DMS 273 (cell line): ENCODE measurements around the gene PSTPIP2.
"Not testable (repeated sequence)": the region's sequence is repeated elsewhere in the genome, so short reads cannot be mapped to it uniquely, and the experiment has no call there.

Source experiments
- DNase-seq: peaks from one replicate; lab custom pipeline; 2025; ENCODE audit not compliant: unreplicated experiment; lab: John Stamatoyannopoulos, UW

Gene PSTPIP2

DNA sequence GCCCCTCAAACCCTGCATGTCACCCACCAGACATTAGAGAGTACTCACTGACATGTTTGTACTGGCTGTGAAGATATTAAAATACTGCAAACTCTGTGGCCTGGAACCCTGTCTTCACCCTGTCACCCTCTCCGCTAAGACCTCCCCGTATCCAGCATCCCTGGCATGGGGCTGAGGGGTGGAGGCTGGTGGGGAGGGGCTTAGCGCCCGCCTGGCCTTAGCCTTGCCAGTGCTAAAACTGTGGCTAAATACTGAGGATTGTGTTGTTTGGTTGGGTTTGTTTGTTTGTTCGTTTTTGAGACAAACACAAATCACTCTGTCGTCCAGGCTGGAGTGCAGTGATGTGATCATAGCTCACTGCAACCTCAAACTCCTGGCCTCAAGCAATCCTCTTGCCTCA, 1.8 kb downstream of the PSTPIP2 start:
- no peak for DNase-seq

DNA sequence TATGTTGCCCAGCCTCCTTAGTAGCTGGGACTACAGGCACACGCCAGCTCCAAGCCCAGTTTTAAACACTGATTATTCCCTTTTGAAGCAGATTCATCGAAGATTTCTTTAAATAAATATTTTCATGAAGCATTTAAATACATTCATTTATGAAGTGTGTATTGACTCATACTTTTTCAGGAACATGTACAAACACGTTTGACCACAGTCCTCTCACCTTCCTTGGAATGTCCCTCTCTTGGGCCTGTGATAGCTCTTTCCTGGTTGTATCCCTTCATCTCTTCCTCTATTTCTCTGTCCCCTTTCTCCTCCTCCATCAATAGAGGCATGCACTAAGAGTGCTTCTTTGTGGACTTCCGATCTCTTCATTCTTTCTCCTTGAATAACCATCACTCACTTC, 2.5 kb downstream of the PSTPIP2 start:
- no peak for DNase-seq

DNA sequence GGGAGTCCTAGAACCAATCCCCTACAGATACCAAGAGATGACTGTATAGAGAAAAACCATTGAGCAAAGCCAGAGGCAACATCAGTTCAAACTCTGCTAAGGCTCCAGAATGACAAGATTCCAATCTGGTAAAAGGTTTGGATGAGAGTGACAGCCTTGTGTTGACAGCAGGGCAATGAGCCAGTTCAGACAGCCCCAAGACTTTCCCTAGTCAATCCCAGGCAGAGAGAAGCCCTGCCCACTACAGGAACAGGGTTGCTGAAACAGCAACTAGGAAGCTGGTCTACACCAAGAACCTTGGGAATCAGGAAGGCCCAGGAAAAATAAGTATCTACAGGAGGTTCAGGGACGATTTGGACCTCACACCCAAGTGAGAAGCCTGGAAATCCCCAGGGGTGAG, 3.3 kb downstream of the PSTPIP2 start:
- no peak for DNase-seq

DNA sequence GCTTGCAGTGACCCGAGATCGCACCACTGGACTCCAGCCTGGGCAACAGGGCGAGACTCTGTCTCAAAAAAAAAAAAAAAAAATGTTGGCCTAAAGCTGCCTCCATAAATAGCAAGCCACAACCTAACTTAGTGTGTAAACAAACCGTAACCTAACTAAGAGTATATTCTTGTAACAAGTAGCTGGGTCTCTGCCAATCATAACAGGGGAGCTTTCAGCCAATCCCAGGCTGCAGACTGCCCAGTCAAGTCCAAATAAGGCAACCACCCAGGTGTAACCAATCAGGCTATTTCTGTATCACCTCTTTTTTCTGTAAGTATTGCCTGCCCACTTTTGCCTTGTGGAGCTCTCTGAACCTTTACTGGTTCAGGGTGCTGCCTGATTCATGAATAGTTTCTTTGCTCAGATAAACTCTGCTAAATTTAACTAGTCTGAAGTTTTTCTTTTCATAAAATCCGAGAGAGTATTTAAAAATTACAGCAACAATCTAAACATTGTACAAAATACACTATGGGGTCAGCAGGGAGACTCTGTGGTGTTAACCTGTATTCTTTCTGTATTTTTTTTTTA, 4.5 kb downstream of the PSTPIP2 start:
- peak; percentile 32 for DNase-seq

DNA sequence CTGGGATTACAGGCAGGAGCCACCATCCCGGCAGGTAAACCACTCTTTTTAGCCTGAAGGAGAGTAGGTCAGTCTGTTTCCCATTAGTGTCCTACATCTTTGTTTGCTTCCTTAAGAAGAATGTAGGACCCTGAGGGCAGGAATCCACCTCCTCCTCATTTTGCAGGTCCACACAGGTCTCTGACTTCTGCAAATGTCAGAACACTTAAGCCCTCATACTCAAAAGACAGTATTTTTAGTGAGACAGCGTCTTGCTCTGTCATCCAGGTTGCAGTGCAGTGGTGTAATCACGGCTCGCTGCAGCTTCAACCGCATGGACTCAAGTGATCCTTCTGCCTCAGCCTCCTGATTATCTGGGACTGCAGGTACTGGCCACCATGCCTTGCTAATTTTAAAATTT, 9.3 kb downstream of the PSTPIP2 start:
- no peak for DNase-seq

DNA sequence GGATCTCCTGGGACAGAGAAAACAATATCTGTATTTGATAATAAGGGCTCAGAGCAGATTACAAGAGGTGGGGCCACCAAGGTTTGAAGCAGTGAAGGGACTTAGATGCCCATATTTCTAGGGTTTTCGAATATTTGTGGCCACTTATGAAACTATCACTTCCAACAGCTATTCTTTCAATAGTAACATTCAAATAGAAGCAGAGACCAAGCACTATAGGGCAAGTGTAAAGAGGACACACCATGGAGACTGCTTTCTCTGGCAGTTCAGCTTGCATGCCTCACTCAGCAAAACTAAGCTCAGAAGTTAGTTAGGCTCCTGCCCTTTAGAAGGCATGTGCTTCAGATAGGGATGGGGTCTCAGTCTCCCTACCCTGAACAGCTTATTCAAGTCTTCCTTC, 10.3 kb downstream of the PSTPIP2 start:
- no peak for DNase-seq

DNA sequence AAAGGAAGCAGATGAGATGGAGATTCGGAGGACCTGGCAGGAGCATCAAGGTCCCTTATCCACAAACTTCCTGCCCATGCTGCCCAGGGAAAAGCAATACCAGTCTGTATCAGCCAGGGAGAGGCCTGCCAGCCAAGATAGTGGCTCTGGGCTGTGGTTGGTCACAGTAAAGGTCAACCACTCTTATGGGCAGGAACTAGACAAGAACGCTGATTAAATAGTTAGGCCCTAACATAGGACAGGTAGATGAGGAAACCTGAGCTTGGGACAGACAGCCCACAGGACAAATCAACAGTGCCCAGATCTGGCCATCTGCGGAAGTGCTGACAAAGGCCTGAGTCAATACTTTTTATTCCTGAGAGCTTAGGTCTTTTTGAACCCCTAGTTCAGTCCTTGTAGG, 10.7 kb downstream of the PSTPIP2 start:
- no peak for DNase-seq

DNA sequence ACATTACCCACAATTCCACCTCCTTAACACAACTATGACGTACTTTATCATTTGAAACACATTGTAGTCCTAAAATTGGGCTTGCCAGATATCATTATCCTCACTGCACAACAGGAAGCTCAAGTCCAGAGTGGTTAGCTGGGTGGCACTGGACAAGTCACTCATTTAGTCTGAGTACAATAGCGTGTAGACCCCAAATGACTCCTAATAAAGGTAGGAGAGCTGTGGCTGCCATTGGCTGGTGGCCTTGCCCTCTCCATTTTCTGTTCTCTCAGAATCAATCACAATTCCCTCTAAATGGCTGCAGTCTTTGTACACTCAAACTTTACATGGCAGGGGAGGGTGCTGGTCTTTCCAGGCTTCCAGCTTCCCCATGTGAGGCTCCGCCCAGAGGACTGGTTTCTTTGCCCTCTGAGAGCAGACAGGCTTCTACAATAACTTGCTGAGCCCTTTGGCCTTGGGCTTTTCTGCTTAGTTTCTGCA, 11.7 kb downstream of the PSTPIP2 start:
- DNase-seq, result no peak

DNA sequence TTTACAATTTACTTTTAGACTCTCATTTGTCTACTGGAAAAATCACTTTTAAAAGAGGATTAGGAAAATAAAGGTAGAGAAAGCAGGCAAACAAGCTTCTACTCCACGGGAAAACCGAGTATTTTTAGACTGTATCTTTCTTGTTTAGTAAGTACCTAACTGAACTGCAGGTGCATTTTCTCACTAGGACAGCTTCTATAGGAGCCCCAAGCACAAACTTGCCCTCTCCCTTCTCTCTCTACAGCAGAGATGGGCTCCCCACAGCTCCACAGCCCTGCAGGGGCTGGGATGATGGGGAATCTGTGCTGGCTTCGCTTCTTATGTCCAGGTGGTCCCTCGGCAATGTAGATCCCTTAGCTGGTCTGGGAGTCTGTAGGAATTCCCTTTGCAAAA, 16.2 kb downstream of the PSTPIP2 start:
- no peak for DNase-seq

DNA sequence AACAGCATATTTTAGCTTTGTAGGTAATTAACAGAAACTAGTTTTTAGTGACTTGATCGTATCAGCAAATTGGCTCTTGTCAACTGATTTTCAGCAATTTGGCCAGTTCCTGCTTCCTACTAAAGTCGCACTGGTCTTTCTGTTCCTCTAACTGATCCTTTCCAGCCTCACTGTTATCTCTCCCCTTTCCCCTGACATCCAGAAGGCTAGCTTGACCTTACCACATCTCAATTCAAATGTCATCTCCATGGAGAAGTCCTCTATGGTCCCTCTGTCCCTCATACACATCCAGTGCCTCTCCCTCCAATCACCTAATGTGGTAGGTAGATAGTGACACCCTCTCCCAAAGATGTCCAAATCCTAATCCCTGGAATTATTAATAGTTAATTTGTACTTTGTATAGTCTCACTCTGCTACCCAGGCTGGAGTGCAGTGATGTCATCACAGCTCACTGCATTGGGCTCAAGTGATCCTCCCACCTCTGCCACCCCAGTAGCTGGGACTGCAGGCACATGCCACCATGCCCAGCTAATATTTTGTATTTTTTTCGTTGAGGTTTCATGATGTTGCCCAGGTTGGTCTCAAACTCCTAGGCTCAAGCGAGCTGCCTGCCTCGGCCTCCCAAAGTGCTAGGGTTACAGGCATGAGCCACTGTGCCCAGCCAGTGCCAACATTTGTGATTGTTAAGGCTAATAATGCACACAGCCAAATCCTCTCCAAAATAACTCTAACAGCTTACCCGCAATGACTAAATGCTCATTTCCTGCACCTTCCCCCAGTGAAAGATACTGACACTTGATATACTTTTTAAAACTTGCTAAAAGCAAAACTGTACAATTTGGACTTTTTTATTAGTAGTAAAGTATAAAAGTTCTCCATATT, 16.9 kb downstream of the PSTPIP2 start:
- DNase-seq, result no peak

DNA sequence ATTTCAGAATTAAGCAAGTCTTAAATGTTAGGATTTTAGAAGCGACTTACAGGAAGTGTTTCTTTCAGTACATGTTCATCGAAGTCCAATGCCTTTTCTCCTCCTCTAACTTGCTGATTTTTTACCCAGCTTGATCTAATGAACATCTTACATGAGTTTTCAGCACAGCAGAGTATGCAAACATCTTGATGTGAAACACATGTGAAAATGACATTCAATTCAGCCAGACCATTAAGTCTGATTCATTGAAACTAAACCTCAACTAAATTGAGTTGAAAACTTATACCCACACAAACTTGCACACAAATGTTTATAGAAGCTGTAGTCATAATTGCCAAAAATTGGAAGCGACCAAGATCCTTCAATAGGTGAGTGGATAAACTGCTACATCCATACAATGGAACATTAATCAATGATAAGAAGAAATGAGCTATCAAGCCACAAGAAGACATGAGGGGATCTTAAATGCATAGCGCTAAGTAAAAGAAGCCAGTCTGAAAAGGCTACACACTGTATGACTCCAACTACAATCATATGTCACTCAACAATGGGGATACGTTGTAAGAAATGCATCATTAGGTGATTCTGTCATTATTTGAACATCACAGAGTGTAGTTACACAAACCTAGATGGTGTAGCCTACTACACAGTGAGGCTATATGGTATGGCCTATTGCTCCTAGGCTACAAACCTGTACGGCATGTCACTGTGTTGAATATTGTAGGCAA, 18.5 kb downstream of the PSTPIP2 start:
- no peak for DNase-seq

DNA sequence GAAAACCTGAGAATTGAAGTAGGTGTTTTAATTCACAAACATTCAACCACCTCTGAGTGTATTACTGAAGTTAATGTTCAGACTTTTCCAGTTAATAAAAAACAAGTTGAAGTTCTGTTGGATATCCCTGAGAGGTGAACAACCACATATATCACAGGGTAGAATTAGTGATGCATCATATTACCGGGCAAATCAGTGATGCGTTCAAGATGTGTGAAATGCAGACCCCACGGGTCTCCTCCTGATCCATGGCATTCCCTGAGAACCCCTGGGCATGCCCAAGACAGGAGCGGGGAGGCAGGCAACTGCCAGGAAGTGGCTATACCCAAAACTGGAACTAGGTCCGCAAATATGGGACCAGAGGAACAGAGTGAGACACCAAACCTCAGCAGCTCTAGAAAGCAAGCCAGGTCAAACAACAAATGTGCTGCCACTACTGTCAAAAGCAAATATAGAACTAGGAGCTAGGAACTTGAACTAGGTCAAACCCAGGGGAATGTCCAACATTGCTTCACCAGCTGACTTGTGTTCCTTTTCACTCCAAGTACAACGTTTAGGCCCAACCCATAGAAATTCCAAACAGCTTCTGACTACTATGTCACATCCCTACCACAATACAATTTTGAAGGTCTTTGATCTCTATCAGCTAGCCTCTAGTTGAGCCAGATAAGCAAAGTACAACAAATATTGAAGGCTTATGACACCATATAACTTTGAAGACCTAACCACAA, 20.2 kb downstream of the PSTPIP2 start:
- DNase-seq, result no peak

DNA sequence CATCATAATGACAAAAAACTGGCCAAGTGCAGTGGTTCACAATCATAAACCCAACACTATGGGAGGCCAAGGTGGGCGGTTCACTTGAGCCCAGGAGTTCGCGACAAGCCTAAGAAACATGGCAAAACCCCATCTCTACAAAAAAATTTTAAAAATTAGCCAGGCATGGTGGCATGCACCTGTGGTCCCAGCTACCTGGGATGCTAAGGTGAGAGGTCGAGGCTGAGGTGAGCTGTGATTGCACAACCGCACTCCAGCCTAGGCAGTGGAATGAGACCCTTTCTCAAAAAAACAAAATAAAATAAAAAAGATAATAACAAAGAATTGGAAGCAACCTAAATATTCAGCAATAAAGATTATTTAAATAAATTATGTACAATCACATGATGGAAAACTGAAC, 21.8 kb downstream of the PSTPIP2 start:
- no peak for DNase-seq

DNA sequence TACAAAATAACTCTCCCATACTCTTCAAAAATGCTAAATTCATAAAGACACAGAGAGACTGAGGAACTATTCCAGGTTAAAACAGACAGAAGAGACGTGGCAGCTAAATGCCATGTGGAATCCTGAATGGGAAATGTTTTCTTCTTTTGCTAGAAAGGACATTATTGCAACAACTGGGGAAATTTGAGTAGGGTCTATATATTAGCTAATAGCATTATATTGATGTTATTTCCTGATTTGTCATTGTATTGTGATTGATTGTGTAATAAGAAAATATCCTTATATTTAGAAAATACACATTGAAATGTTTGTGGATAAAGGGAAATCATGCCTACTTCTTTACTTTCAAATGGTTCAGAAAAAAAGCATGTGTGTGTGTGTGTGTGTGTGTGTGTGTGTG, 23.4 kb downstream of the PSTPIP2 start:
- no peak for DNase-seq

DNA sequence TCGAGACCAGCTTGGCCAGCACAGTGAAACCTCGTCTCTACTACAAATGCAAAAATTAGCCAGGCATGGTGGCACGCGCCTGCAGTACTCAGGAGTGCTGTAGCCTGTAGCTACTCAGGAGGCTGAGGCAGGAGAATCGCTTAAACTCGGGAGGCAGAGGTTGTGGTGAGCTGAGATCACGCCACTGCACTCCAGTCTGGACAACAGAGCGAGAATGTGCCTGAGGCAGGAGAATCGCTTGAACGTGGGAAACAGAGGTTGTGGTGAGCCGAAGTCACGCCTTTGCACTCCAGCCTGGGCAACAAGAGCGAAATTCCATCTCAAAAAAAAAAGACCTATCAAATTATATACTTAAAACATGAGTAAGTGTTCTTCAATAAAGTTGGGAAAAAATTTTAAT, 24.7 kb downstream of the PSTPIP2 start:
- not testable (repeated sequence) for DNase-seq

DNA sequence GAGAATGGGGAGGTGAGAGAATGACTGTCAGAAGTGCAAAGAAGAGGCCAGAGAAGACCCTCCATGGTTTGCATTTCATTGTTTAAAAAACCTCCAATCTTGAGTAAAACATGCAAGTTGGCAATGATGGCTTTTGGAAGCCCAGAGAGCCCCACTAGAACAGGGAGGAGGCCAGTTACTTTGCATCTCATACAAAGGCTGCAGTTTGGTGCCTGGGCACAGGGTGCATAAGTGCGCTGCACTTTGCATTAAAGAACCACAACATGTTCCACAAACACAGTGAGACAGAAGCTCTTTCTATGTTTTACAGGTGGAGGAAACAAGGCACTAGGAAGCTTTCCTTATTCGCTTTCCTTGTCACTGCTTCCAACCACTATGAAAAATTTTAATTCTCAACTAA, 25.4 kb downstream of the PSTPIP2 start:
- no peak for DNase-seq

DNA sequence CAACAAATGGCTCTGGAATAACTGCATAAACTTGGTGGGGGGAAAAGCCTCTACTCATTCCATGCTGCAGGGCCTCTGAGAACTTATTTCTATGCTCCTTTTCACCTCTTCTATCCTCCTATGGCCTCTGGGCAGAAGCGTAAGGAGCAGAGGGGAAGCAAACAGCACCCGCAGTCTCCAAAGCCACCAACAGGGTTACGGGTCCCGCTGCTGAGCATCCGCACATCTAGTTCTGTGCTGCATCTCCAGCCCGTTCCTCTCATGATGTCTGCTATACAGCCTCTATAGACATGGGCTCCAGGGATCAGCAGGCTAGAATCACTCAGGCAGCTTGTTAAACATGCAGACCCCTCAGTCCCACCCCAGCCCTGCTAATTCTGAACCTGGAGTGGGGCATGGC, 25.9 kb downstream of the PSTPIP2 start:
- DNase-seq, result no peak

DNA sequence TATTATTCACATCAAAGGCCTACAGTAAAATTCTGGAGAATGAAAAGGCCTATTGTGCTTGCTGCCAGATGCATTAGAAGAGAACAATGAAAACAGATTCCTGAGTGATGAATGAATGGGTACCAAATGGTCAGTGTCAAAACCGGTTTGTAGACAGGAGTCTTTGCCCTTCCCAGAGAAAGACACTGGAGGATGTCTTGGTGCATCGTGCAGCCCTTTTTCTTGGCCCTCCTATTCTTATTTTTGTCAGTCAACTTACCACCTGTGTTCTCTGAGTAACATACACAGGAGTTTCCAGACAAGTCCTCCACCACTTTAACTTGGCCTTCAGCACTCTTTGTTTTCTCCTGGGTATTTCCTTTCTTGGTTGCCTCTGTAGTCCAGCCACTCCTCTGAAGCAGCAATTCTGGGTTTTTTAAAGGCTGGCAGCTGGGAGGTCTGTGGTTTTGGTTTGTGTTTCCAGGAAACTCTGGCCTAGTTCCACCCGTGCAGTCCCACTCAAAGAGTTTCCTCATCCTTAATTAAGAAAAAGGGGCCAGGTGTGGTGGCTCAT, 29.4 kb downstream of the PSTPIP2 start:
- DNase-seq, result no peak

DNA sequence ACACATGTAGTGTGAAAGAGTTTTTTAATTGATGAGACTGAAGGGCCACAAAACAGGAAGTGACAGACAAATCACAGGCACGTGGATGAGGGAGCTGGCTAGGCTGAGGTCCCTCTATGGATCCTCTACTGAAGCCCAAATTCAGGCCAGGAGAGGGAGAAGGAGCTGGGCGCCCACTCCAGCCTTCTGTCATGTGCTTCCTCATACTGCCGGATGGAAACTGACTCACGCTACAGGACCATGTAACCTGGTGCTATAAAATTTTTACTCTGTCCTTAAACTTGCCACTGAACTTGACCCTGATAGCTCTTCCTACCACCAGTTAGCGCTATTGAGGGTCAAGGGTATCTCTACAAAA, 31.3 kb downstream of the PSTPIP2 start:
- no peak for DNase-seq

DNA sequence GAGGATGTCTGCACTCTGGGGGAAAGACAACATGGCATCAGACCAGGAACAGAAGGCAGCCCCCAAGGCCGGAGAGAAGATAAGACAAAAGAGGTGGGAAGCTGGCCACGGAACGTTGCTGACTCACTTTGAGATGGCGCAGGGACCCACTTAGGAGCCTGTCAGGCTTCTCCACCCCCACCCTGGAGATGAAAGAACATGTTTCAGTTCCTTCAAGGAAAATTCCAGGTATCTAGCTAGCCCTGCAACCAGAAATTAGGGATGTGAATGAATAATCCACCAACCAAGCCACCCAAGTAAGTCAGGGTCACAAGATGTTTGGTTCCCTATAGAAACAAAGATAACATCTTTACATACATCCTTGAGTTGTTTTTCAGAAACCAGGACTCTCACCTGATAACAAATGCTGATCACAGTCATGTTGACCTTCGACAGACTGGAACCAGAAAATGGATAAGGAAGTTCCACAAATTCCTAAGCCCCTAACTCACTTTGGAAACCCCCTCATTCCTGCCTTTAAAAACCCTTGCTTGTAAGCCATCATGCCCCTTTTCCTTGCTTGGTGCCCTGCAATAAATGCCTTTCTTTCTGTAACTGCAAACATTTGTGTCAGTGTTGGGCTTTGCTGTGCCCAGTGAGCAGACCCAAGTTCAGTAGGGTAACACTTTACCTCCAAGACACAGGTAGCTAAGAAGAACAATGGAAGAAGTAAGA, 31.9 kb downstream of the PSTPIP2 start:
- no peak for DNase-seq
